DND-41 (cell line): ENCODE data around the gene DUXB.

Experiments
- ATAC-seq: fragments of 200-7000 bp; cut with Tn5 transposase; 3 replicates; pipeline ENCODE4 v1.9.1; 2021; ENCODE audit warnings: low read depth; ENCODE audit not compliant: insufficient read depth
- DNase-seq: peaks from one replicate; pipeline ENCODE4 v3.0.0-alpha.2; 2020
- H2AFZ ChIP-seq: 2 replicates; pipeline ENCODE4 v1.6.0; 2012; ENCODE audit warnings: low read depth, low read length
- H3K27ac ChIP-seq: 2 replicates; pipeline ENCODE4 v1.5.1; 2012; ENCODE audit warnings: low read length, inconsistent platforms
- H3K27me3 ChIP-seq: fragments of 200-600 bp; sonication (generic); 2 replicates; pipeline ENCODE4 v1.6.0; 2012; ENCODE audit warnings: low read length, mild to moderate bottlenecking, inconsistent platforms; ENCODE audit not compliant: insufficient read depth, poor library complexity
- H3K36me3 ChIP-seq: 2 replicates; pipeline ENCODE4 v1.5.1; 2012; ENCODE audit warnings: low read length, inconsistent platforms; ENCODE audit not compliant: insufficient read depth
- H3K4me1 ChIP-seq: 2 replicates; pipeline ENCODE4 v1.5.1; 2012; ENCODE audit warnings: mild to moderate bottlenecking, low read length; ENCODE audit not compliant: insufficient read depth
- H3K4me2 ChIP-seq: 2 replicates; pipeline ENCODE4 v1.6.0; 2012; ENCODE audit warnings: mild to moderate bottlenecking, moderate library complexity, low read length, inconsistent platforms; ENCODE audit not compliant: insufficient read depth
- H3K4me3 ChIP-seq, 2 experiments: fragments of 200-600 bp in 1 of 2; shearing (Covaris generic) in 1 of 2; 2 replicates each; pipeline ENCODE4 v1.5.1; 2012 to 2016; ENCODE audit warnings: inconsistent platforms in 2 of 2, low read length in 2 of 2, mild to moderate bottlenecking in 2 of 2, low read depth in 1 of 2, moderate library complexity in 1 of 2
- H3K79me2 ChIP-seq: 2 replicates; pipeline ENCODE4 v1.6.0; 2012; ENCODE audit warnings: low read length, inconsistent platforms; ENCODE audit not compliant: insufficient read depth
- H3K9ac ChIP-seq: 2 replicates; pipeline ENCODE4 v1.6.0; 2012; ENCODE audit warnings: low read depth, mild to moderate bottlenecking, inconsistent platforms, low read length, moderate library complexity
- H3K9me3 ChIP-seq: 2 replicates; pipeline ENCODE4 v1.5.1; 2012; ENCODE audit warnings: low read length, moderate library complexity, mild to moderate bottlenecking, inconsistent platforms; ENCODE audit not compliant: insufficient read depth, severe bottlenecking
- H4K20me1 ChIP-seq: 2 replicates; pipeline ENCODE4 v1.6.0; 2012; ENCODE audit warnings: low read length; ENCODE audit not compliant: insufficient read depth
- CTCF ChIP-seq: IDR thresholded peaks from 2 replicates; pipeline ENCODE4 v1.5.1; 2012; ENCODE audit warnings: borderline replicate concordance, low read length, moderate library complexity, mild to moderate bottlenecking; ENCODE audit not compliant: poor library complexity, severe bottlenecking; ENCODE audit errors: extremely low read depth
- EZH2 ChIP-seq: IDR thresholded peaks from 3 replicates; pipeline ENCODE4 v1.6.1; 2012; ENCODE audit warnings: borderline replicate concordance, low read depth, mild to moderate bottlenecking, moderate library complexity, low read length, inconsistent platforms; ENCODE audit not compliant: severe bottlenecking

Gene DUXB

DNA sequence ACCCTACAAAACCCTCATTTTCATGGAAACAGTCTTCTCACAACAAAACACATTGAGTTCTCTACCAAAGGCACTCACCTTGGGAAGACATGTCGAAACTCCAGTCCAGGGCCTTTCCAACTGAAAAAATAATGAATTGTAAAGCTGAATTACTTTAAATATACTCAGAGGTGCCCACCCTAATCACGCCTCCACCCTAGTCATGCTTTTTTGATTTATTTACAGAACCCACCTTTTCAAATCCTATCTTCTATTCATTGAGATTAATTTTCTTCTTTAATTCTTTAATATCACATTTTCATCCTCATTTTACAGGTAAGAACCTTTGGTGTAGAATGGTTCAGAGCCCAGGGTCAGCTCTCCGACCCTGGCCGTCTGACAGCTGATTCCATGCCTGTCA lies 24.4 kb downstream of the DUXB start, which contains the start of gene CPHXL2:
CPHXL2 (minus strand) TSS at position 101 of the 400 bp plus-strand sequence; CDS start at position 91, 10 bp downstream.
- Histone ChIP-seq H3K4me2 (no peak within 1 kb of the TSS), H3K27me3 (no peaks in the 10 kb centered on the region), H3K4me3 (no peak within 1 kb of the TSS), H2AFZ (no peak within 1 kb of the TSS), H3K9me3 (no peaks in the 10 kb centered on the region), H3K9ac (no peak within 1 kb of the TSS), H3K36me3 (no peaks in the 10 kb centered on the region), H3K4me1 (no peaks in the 10 kb centered on the region), H3K27ac (no peak within 1 kb of the TSS), H3K79me2 (no peaks in the 10 kb centered on the region), H4K20me1 (no peaks in the 10 kb centered on the region)
- DNase-seq (no peak), ATAC-seq (no peak)
- TF ChIP-seq EZH2, result no peak

GRCh38 chr16:75667503-75667902 lies 33.8 kb downstream of the DUXB start:
- Histone ChIP-seq H3K27ac (no peak overlapping the region), H3K36me3 (no peaks in the 10 kb centered on the region), H3K4me2 (no peak overlapping the region), H3K79me2 (no peaks in the 10 kb centered on the region), H3K27me3 (no peaks in the 10 kb centered on the region), H4K20me1 (no peaks in the 10 kb centered on the region), H3K4me3 (no peak overlapping the region), H3K4me1 (no peaks in the 10 kb centered on the region), H2AFZ (no peak overlapping the region), H3K9me3 (no peaks in the 10 kb centered on the region), H3K9ac (no peak overlapping the region)
- DNase-seq, result no peak
- no peak for TF ChIP-seq CTCF
- TF ChIP-seq EZH2, result no peak
- no peak for ATAC-seq

DNA sequence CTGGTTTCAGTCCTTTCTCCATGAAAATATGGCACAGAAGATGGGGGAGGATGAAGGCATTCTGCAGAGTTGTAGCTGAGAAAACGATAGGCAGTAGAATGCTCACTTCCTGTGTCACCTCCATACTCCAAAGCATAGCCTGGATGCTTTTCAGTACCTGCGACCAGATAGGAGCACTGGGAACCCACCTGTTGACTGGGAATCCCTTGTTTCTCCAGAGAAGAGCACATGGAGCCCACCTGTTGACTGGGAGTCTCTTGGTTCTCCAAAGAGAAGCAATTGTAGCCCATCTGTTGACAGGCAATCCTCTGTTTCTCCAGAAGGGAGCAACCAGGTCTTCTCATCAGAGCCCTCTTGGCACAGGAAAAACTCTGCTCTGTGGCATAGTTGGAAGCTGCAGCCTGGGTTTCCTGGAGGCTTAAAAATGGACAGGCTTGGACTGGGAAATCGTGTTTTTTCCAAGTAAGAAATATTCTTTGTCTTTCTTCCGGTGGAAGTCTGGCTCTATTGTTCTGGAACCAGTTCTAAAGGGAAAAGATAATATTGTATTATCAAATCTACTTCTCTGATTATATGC lies 40.4 kb downstream of the DUXB start:
- Histone ChIP-seq H3K4me3 (no peak overlapping the region), H3K79me2 (peaks cover 4% of the 10 kb centered on the region; the same call in 1 of the 2 replicates), H3K27me3 (no peaks in the 10 kb centered on the region), H3K9ac (no peak overlapping the region), H3K4me1 (no peaks in the 10 kb centered on the region), H3K4me2 (no peak overlapping the region), H3K36me3 (peaks cover 34% of the 10 kb centered on the region), H4K20me1 (peaks cover 11% of the 10 kb centered on the region; the same call in 1 of the 2 replicates), H2AFZ (no peak overlapping the region), H3K9me3 (no peaks in the 10 kb centered on the region), H3K27ac (no peak overlapping the region)
- ATAC-seq (no peak), DNase-seq (no peak)
- TF ChIP-seq CTCF, result no peak
- TF ChIP-seq EZH2, result no peak

- H3K9me3 ChIP-seq, result no peaks in the 10 kb centered on the region
- ATAC-seq (no peak), DNase-seq (no peak)
- peaks cover 11% of the 10 kb centered on the region; the same call in 1 of the 2 replicates for H4K20me1 ChIP-seq
- H2AFZ ChIP-seq, result no peak overlapping the region
- H3K79me2 ChIP-seq, result peaks cover 7% of the 10 kb centered on the region; the same call in 1 of the 2 replicates
- no peak overlapping the region for H3K4me3 ChIP-seq
- TF ChIP-seq CTCF (no peak), EZH2 (no peak)
- no peaks in the 10 kb centered on the region for H3K4me1 ChIP-seq
- H3K27me3 ChIP-seq, result no peaks in the 10 kb centered on the region
- no peak overlapping the region for H3K9ac ChIP-seq
- no peak overlapping the region for H3K27ac ChIP-seq
- H3K36me3 ChIP-seq, result peaks cover 39% of the 10 kb centered on the region
- no peak overlapping the region for H3K4me2 ChIP-seq
Observed at GRCh38 chr16:75660321-75660720, 40.9 kb downstream of the DUXB start.
